K562 (cell line): Measurements from ENCODE around the gene IFRD1. TPM values are rescaled to one million over a fixed set of nuclear protein-coding genes. Genes with fewer than 3 reads are reported as not detected.

Source experiments
- COPS2 ChIP-seq: fragments of 450-650 bp; conservative IDR thresholded peaks from 2 replicates; pipeline ENCODE4 v1.6.1; 2016; ENCODE audit warnings: mild to moderate bottlenecking, moderate library complexity
- CREB1 ChIP-seq, 2 experiments: sonication (generic) in 1 of 2; formaldehyde crosslinking in 1 of 2; IDR thresholded peaks; 2 replicates each; pipeline versions ENCODE4 v1.6.1 to v1.8.0; 2012 to 2022; ENCODE audit warnings: inconsistent platforms in 1 of 2, mild to moderate bottlenecking in 1 of 2, missing genetic modification reagents in 1 of 2, moderate library complexity in 1 of 2
- HNRNPH1 ChIP-seq: fragments of 200-400 bp; formaldehyde crosslinking; optimal IDR thresholded peaks from 2 replicates; pipeline ENCODE3; 2017; ENCODE audit warnings: low read depth, mild to moderate bottlenecking, low read length, moderate library complexity
- JUN ChIP-seq, 2 experiments: sonication (generic) in 1 of 2; formaldehyde crosslinking in 1 of 2; IDR thresholded peaks; 2 replicates each; pipeline versions ENCODE4 v1.6.1 to v1.8.0; 2012 to 2022; ENCODE audit warnings: borderline replicate concordance in 2 of 2, mild to moderate bottlenecking in 2 of 2, improper control_type of control experiment in 1 of 2, low read depth in 1 of 2, low read length in 1 of 2, missing genetic modification reagents in 1 of 2
- KDM4B ChIP-seq, 2 experiments: fragments of 450-650 bp in 1 of 2; sonication (generic) in 1 of 2; IDR thresholded peaks; 2 replicates each; pipeline ENCODE4 v1.6.1; 2016 to 2017; ENCODE audit warnings: borderline replicate concordance in 2 of 2, antibody characterized with exemption in 1 of 2, low read depth in 1 of 2, mild to moderate bottlenecking in 1 of 2
- MYBL2 ChIP-seq, 2 experiments: fragments of 450-650 bp in 1 of 2; sonication (generic) in 1 of 2; formaldehyde crosslinking in 1 of 2; IDR thresholded peaks; 2 replicates each; pipeline versions ENCODE4 v1.6.1 to v1.8.1; 2017 to 2022; ENCODE audit warnings: borderline replicate concordance in 1 of 2, inconsistent platforms in 1 of 2, low read depth in 1 of 2, mild to moderate bottlenecking in 1 of 2, missing genetic modification reagents in 1 of 2, moderate library complexity in 1 of 2
- NCOR1 ChIP-seq: fragments of 450-650 bp; IDR thresholded peaks from 2 replicates; pipeline ENCODE4 v1.6.1; 2016; ENCODE audit warnings: mild to moderate bottlenecking, moderate library complexity
- NFIX ChIP-seq: fragments of 250-450 bp; sonication (Bioruptor Pico); IDR thresholded peaks from 2 replicates; pipeline ENCODE4 v1.4.0; 2020; ENCODE audit warnings: low read depth, mild to moderate bottlenecking, moderate library complexity
- PRPF4 ChIP-seq: fragments of 200-400 bp; formaldehyde crosslinking; IDR thresholded peaks from one replicate; pipeline ENCODE4 v1.6.1; 2017; ENCODE audit warnings: low read length, low read depth, mild to moderate bottlenecking; ENCODE audit not compliant: insufficient read depth, poor library complexity, severe bottlenecking
- RBFOX2 ChIP-seq: fragments of 200-400 bp; formaldehyde crosslinking; IDR thresholded peaks from 2 replicates; pipeline ENCODE4 v1.6.1; 2017; ENCODE audit warnings: low read depth, mild to moderate bottlenecking, low read length, moderate library complexity
- RCOR1 ChIP-seq, 2 experiments: IDR thresholded peaks; 2 replicates each; pipeline ENCODE4 v1.6.1; 2012; ENCODE audit warnings: low read depth in 2 of 2, low read length in 2 of 2, borderline replicate concordance in 1 of 2, improper control_type of control experiment in 1 of 2
- SMARCB1 ChIP-seq: IDR thresholded peaks from 2 replicates; pipeline ENCODE4 v1.6.1; 2011; ENCODE audit warnings: improper control_type of control experiment, low read depth; ENCODE audit not compliant: insufficient read length
- ZFP36 ChIP-seq: fragments of 150-350 bp; IDR thresholded peaks from 2 replicates; pipeline ENCODE4 v1.6.1; 2018; ENCODE audit warnings: low read length, low read depth; ENCODE audit not compliant: partially characterized antibody
- ZNF311 ChIP-seq: fragments of 250-450 bp; sonication (Bioruptor Pico); IDR thresholded peaks from 2 replicates; pipeline ENCODE4 v1.4.0; 2020; ENCODE audit warnings: mild to moderate bottlenecking, moderate library complexity
- ZNF316 ChIP-seq: fragments of 450-650 bp; IDR thresholded peaks from 2 replicates; pipeline ENCODE4 v1.6.1; 2016
- polyA plus RNA-seq, 8 experiments: library from polyadenylated mRNA; depleted of rRNA in 4 of 8; stranded (reverse) in 5 of 8; unstranded in 3 of 8; fragments of >200 nt; fragmentation: Nextera tagmentation in 2 of 8; fragmentation: Illumina TruSeq in 1 of 8; extraction: Ambion mirVana in 2 of 8; extraction: Trizol in 1 of 8; gene quantifications; 2 replicates each; pipeline versions ENCODE4 v1.2.1 to v1.2.3, GENCODE V29; 2011 to 2014; ENCODE audit warnings: inconsistent platforms in 1 of 8, missing spikeins in 1 of 8
- total RNA-seq, 7 experiments: library from RNA; depleted of rRNA in 6 of 7; stranded (reverse); fragments of >200 nt in 6 of 7; fragmentation: Illumina TruSeq in 2 of 7; extraction: Trizol in 2 of 7; gene quantifications; 2 replicates each; pipeline versions ENCODE4 v1.2.1 to v1.2.3, GENCODE V29; 2011 to 2021; ENCODE audit warnings: low replicate concordance in 1 of 7
- TF ChIP-seq, protein P1 (sequence below): sonication (generic); formaldehyde crosslinking; IDR thresholded peaks from 2 replicates; pipeline ENCODE4 v1.4.0; 2020; ENCODE audit warnings: mild to moderate bottlenecking, missing genetic modification reagents
- TF ChIP-seq, protein P2 (sequence below): sonication (generic); formaldehyde crosslinking; IDR thresholded peaks from 2 replicates; pipeline ENCODE4 v1.8.0; 2022; ENCODE audit warnings: mild to moderate bottlenecking, low read depth, missing genetic modification reagents
- TF ChIP-seq, protein P3 (sequence below): fragments of 450-650 bp; IDR thresholded peaks from 2 replicates; pipeline ENCODE4 v1.6.1; 2016; ENCODE audit warnings: low read depth, mild to moderate bottlenecking, moderate library complexity
- TF ChIP-seq, protein P4 (sequence below): fragments of 200-800 bp; sonication (Bioruptor generic); IDR thresholded peaks from 2 replicates; pipeline ENCODE4 v1.6.1; 2017; ENCODE audit warnings: missing genetic modification characterization, missing compliant biosample characterization

IFRD1 gene
- total and polyA plus RNA-seq, 9 of the 15 experiments (the other 6 are each of a cell fraction or from before 2014, with no cell fraction given), result 27.6 to 81.8 (median 68.1) TPM

DNA sequence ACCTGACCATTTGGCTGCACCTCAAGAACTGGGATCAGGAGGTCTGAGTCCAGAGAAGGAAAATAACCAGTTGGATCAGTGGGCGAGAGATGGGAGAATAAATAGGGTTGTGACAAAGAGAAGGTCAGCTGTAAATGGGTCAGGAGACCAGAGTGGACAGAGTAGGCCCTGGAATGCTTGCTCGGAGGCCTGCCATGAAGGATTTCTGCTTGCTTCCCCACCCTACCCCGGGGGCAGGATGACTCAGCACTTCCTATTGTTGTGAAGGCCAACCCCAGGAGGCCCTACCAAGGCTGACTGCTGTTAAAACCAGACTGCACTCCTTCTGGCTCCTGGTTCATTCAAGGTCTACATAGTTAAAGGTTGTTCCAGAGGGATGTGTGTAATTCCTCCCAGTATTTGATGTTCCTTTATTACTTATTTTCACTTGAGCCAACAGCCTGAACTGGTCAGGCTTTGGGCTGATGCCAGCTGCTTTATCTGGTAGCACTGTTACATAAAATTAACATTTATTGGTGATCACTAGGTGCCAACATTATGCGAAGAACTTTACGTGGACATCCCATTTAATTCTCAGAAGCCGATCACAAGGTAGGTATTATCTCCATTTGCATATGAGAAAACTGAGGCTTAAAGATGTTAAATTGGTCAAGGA is 27.3 kb upstream of the IFRD1 start (continued):
- TF ChIP-seq JUN (IDR thresholded peaks at IDR 0.05; ENCODE audit: borderline replicate concordance, low read depth, low read length) (peak; percentile 62; the same call in 1 of the 2 replicates), JUN (CRISPR knock-in tag; IDR thresholded peaks at IDR 0.05; ENCODE audit: borderline replicate concordance) (no peak), HNRNPH1 (no peak), NFIX (CRISPR knock-in tag) (no peak), SMARCB1 (no peak), RCOR1 (IDR thresholded peaks at IDR 0.05; ENCODE audit: borderline replicate concordance in 1 of 2, low read depth in 2 of 2, low read length in 2 of 2) (peak in 1 of 2 experiments; percentile 44; a peak in 1 of 4 replicates), ZNF316 (peak; percentile 99), COPS2 (no peak), NCOR1 (no peak), RBFOX2 (no peak), CREB1 (IDR thresholded peaks at IDR 0.05) (no peak), CREB1 (CRISPR knock-in tag; IDR thresholded peaks at IDR 0.05) (no peak), PRPF4 (no peak), ZNF311 (CRISPR knock-in tag) (no peak), KDM4B (IDR thresholded peaks at IDR 0.05; ENCODE audit: borderline replicate concordance in 2 of 2, low read depth in 1 of 2) (no peak), MYBL2 (IDR thresholded peaks at IDR 0.05; ENCODE audit: low read depth) (no peak), MYBL2 (CRISPR knock-in tag; IDR thresholded peaks at IDR 0.05; ENCODE audit: borderline replicate concordance) (no peak), ZFP36 (no peak)
- TF ChIP-seq, protein P1, sequence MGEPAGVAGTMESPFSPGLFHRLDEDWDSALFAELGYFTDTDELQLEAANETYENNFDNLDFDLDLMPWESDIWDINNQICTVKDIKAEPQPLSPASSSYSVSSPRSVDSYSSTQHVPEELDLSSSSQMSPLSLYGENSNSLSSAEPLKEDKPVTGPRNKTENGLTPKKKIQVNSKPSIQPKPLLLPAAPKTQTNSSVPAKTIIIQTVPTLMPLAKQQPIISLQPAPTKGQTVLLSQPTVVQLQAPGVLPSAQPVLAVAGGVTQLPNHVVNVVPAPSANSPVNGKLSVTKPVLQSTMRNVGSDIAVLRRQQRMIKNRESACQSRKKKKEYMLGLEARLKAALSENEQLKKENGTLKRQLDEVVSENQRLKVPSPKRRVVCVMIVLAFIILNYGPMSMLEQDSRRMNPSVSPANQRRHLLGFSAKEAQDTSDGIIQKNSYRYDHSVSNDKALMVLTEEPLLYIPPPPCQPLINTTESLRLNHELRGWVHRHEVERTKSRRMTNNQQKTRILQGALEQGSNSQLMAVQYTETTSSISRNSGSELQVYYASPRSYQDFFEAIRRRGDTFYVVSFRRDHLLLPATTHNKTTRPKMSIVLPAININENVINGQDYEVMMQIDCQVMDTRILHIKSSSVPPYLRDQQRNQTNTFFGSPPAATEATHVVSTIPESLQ (CRISPR knock-in tag), result no peak
- TF ChIP-seq, protein P2, sequence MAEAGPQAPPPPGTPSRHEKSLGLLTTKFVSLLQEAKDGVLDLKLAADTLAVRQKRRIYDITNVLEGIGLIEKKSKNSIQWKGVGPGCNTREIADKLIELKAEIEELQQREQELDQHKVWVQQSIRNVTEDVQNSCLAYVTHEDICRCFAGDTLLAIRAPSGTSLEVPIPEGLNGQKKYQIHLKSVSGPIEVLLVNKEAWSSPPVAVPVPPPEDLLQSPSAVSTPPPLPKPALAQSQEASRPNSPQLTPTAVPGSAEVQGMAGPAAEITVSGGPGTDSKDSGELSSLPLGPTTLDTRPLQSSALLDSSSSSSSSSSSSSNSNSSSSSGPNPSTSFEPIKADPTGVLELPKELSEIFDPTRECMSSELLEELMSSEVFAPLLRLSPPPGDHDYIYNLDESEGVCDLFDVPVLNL (CRISPR knock-in tag), result no peak
- TF ChIP-seq, protein P3, sequence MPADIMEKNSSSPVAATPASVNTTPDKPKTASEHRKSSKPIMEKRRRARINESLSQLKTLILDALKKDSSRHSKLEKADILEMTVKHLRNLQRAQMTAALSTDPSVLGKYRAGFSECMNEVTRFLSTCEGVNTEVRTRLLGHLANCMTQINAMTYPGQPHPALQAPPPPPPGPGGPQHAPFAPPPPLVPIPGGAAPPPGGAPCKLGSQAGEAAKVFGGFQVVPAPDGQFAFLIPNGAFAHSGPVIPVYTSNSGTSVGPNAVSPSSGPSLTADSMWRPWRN, result no peak
- TF ChIP-seq, protein P4, sequence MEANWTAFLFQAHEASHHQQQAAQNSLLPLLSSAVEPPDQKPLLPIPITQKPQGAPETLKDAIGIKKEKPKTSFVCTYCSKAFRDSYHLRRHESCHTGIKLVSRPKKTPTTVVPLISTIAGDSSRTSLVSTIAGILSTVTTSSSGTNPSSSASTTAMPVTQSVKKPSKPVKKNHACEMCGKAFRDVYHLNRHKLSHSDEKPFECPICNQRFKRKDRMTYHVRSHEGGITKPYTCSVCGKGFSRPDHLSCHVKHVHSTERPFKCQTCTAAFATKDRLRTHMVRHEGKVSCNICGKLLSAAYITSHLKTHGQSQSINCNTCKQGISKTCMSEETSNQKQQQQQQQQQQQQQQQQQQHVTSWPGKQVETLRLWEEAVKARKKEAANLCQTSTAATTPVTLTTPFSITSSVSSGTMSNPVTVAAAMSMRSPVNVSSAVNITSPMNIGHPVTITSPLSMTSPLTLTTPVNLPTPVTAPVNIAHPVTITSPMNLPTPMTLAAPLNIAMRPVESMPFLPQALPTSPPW (CRISPR knock-in tag), result peak; percentile 81
